ENCODE results near the gene TCF25. TPM values are rescaled to one million over a fixed set of nuclear protein-coding genes. Genes with fewer than 3 reads are reported as not detected.

TCF25 gene
- total and polyA plus RNA-seq, 2 donors (not counting 1 experiment from before 2014, with no cell fraction given): 150 to 176 TPM

GRCh38 chr16:89908236-89908635 is 34.8 kb downstream of the TCF25 start:
- no peak overlapping the region for H3K4me3 ChIP-seq (replicated peaks in 1 of 4; ENCODE audit: control extremely low read depth in 1 of 4, insufficient read depth in 1 of 4, low read depth in 3 of 4, low read length in 4 of 4)
- DNase-seq (ENCODE audit: low read depth in 2 of 2): no peak
- H2AFZ ChIP-seq (ENCODE audit: low read length): no peak overlapping the region
- H3K27me3 ChIP-seq (ENCODE audit: control insufficient read depth, insufficient read depth, low read length): no peaks in the 10 kb centered on the region
- H3K9me3 ChIP-seq (ENCODE audit: control insufficient read depth, insufficient read depth, low read depth, low read length): no peaks in the 10 kb centered on the region
- peaks cover 3% of the 10 kb centered on the region for H3K4me1 ChIP-seq (ENCODE audit: control insufficient read depth, extremely low read depth, insufficient read depth, low read length)
- no peaks in the 10 kb centered on the region for H4K20me1 ChIP-seq (ENCODE audit: control insufficient read depth, extremely low read depth, insufficient read depth, low read length)
- H3K79me2 ChIP-seq (ENCODE audit: control insufficient read depth, insufficient read depth, low read length): no peaks in the 10 kb centered on the region
- peaks cover 49% of the 10 kb centered on the region for H3K36me3 ChIP-seq (ENCODE audit: control insufficient read depth, insufficient read depth, low read length)
- TF ChIP-seq EZH2 (IDR thresholded peaks at IDR 0.05; ENCODE audit: low read length, missing control alignments): no peak
- H3K9ac ChIP-seq (ENCODE audit: insufficient read depth, low read length): no peak overlapping the region
- H3K27ac ChIP-seq (ENCODE audit: insufficient read depth, low read length): no peak overlapping the region
- no peak overlapping the region for H3K4me2 ChIP-seq (ENCODE audit: extremely low read depth, insufficient read depth, low read length)

DNA sequence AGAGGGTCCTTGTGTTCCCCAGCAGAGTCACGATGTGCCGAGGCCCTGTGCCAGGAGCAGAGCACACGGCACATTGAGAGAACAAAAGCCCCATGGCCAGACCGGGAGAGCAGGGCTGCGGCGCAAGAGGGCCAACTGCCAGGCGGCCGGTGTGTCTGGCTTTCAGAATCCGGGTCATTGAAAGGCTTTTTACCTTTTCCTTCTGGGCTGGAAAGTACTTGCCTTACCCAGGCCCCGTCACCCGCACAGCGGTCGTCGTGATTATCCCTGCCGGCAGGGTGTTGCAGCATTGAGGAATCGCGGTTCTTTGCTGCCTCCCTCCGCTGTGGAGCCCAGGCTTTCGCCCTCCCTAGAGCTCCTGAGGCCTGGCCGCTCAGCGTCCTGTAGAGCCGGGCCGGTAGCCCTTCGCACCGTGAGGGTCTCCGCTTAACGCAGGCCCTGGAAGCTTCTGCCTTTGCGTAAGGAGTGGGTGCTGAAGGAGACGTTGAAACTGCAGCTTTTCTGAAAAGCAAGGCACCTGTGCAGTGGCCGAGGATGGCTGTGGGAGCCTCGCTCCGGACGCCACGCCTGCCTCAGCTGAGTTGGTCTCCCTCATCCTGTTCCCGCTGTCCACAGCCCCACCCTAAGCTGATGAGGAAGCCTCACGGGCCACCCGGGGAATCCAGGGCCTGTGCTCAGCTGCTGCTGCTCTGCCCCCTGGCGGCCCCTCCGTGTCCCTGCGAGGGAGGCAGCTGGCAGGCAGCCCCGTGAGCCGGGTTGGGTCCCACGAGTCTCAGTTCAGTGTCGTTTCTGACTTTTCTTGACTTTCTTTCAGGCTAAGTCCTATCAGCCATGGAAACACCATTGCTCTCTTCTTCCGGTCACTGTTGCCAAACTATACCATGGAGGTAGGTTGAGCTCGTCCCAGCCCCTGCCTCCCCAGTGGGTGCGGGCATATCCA is 36.7 kb downstream of the TCF25 start:
- Histone ChIP-seq H3K4me2 (ENCODE audit: extremely low read depth, insufficient read depth, low read length) (no peak overlapping the region), H3K4me3 (replicated peaks in 1 of 4; ENCODE audit: control extremely low read depth in 1 of 4, insufficient read depth in 1 of 4, low read depth in 3 of 4, low read length in 4 of 4) (no peak overlapping the region), H4K20me1 (ENCODE audit: control insufficient read depth, extremely low read depth, insufficient read depth, low read length) (no peaks in the 10 kb centered on the region), H3K36me3 (ENCODE audit: control insufficient read depth, insufficient read depth, low read length) (peaks cover 45% of the 10 kb centered on the region), H3K27ac (ENCODE audit: insufficient read depth, low read length) (no peak overlapping the region), H3K9me3 (ENCODE audit: control insufficient read depth, insufficient read depth, low read depth, low read length) (no peaks in the 10 kb centered on the region), H2AFZ (ENCODE audit: low read length) (no peak overlapping the region), H3K4me1 (ENCODE audit: control insufficient read depth, extremely low read depth, insufficient read depth, low read length) (peaks cover 3% of the 10 kb centered on the region), H3K9ac (ENCODE audit: insufficient read depth, low read length) (no peak overlapping the region), H3K79me2 (ENCODE audit: control insufficient read depth, insufficient read depth, low read length) (no peaks in the 10 kb centered on the region), H3K27me3 (ENCODE audit: control insufficient read depth, insufficient read depth, low read length) (no peaks in the 10 kb centered on the region)
- TF ChIP-seq, protein P1, sequence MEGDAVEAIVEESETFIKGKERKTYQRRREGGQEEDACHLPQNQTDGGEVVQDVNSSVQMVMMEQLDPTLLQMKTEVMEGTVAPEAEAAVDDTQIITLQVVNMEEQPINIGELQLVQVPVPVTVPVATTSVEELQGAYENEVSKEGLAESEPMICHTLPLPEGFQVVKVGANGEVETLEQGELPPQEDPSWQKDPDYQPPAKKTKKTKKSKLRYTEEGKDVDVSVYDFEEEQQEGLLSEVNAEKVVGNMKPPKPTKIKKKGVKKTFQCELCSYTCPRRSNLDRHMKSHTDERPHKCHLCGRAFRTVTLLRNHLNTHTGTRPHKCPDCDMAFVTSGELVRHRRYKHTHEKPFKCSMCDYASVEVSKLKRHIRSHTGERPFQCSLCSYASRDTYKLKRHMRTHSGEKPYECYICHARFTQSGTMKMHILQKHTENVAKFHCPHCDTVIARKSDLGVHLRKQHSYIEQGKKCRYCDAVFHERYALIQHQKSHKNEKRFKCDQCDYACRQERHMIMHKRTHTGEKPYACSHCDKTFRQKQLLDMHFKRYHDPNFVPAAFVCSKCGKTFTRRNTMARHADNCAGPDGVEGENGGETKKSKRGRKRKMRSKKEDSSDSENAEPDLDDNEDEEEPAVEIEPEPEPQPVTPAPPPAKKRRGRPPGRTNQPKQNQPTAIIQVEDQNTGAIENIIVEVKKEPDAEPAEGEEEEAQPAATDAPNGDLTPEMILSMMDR (conservative IDR thresholded peaks at IDR 0.05 in 1 of 2, IDR thresholded peaks at IDR 0.05 in 1 of 2; ENCODE audit: low read depth in 1 of 2, low read length in 2 of 2): peak; percentile 79 to 91
- no peak for TF ChIP-seq EZH2 (IDR thresholded peaks at IDR 0.05; ENCODE audit: low read length, missing control alignments)
- peak; percentile 73 to 76 for DNase-seq (ENCODE audit: low read depth in 2 of 2)

DNA sequence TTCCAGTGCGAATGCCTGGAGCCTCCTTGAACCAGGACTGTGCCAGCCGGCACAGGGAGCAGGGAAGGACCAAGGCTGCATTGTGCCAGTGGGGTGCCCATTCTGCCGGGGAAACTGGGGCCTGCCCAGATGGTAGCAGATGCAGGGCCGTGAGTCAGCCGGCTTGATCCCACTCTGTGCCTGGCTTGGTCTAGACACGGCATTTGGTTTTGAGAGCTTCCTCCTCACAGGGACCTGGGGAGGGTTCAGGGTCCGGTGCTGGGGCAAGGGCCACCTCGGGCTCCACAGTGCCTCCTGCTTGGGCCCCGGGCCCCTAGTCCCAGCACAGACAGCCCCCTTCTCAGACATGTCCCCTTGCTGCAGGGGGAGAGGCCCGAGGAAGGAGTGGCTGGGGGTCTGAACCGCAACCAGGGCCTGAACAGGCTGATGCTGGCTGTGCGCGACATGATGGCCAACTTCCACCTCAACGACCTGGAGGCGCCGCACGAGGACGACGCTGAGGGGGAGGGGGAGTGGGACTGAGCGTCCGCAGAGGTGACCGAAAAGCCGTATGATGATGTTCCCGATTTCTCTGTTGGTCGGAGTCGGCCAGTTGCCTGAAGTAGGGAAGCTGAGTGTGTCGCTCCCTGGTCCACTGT is 37.4 kb downstream of the TCF25 start:
- H4K20me1 ChIP-seq (ENCODE audit: control insufficient read depth, extremely low read depth, insufficient read depth, low read length): no peaks in the 10 kb centered on the region
- peaks cover 3% of the 10 kb centered on the region for H3K4me1 ChIP-seq (ENCODE audit: control insufficient read depth, extremely low read depth, insufficient read depth, low read length)
- no peak overlapping the region for H3K9ac ChIP-seq (ENCODE audit: insufficient read depth, low read length)
- H3K4me3 ChIP-seq (replicated peaks in 1 of 4; ENCODE audit: control extremely low read depth in 1 of 4, insufficient read depth in 1 of 4, low read depth in 3 of 4, low read length in 4 of 4): no peak overlapping the region
- no peaks in the 10 kb centered on the region for H3K9me3 ChIP-seq (ENCODE audit: control insufficient read depth, insufficient read depth, low read depth, low read length)
- no peak for DNase-seq (ENCODE audit: low read depth in 2 of 2)
- no peak overlapping the region for H3K4me2 ChIP-seq (ENCODE audit: extremely low read depth, insufficient read depth, low read length)
- no peak overlapping the region for H2AFZ ChIP-seq (ENCODE audit: low read length)
- peaks cover 42% of the 10 kb centered on the region for H3K36me3 ChIP-seq (ENCODE audit: control insufficient read depth, insufficient read depth, low read length)
- H3K27ac ChIP-seq (ENCODE audit: insufficient read depth, low read length): no peak overlapping the region
- H3K79me2 ChIP-seq (ENCODE audit: control insufficient read depth, insufficient read depth, low read length): no peaks in the 10 kb centered on the region
- H3K27me3 ChIP-seq (ENCODE audit: control insufficient read depth, insufficient read depth, low read length): no peaks in the 10 kb centered on the region
- no peak for TF ChIP-seq EZH2 (IDR thresholded peaks at IDR 0.05; ENCODE audit: low read length, missing control alignments)
- TF ChIP-seq, protein P1 (conservative IDR thresholded peaks at IDR 0.05 in 1 of 2, IDR thresholded peaks at IDR 0.05 in 1 of 2; ENCODE audit: low read depth in 1 of 2, low read length in 2 of 2): no peak
